IPS-18a (cell line): ENCODE measurements around the gene CAMK4.
"Not testable (repeated sequence)": the region's sequence is repeated elsewhere in the genome, so short reads cannot be mapped to it uniquely, and the experiment has no call there.

ENCODE experiments used
- H3K27ac ChIP-seq: one replicate; pipeline ENCODE4 v1.5.1; 2013; ENCODE audit warnings: low read length
- H3K27me3 ChIP-seq: one replicate; pipeline ENCODE4 v1.6.1; 2013; ENCODE audit warnings: mild to moderate bottlenecking, low read length; ENCODE audit not compliant: control insufficient read depth, insufficient read depth
- H3K36me3 ChIP-seq: one replicate; pipeline ENCODE4 v1.6.1; 2013; ENCODE audit warnings: low read depth, low read length; ENCODE audit not compliant: control insufficient read depth
- H3K4me1 ChIP-seq: one replicate; pipeline ENCODE4 v1.6.1; 2013; ENCODE audit warnings: low read depth, low read length; ENCODE audit not compliant: control insufficient read depth
- H3K4me3 ChIP-seq: one replicate; pipeline ENCODE4 v1.5.1; 2013; ENCODE audit warnings: low read length
- H3K9ac ChIP-seq: one replicate; pipeline ENCODE4 v1.6.1; 2013; ENCODE audit warnings: mild to moderate bottlenecking, low read length, moderate library complexity
- H3K9me3 ChIP-seq: one replicate; pipeline ENCODE4 v1.6.1; 2013; ENCODE audit warnings: low read depth, low read length; ENCODE audit not compliant: control insufficient read depth

CAMK4 gene

DNA sequence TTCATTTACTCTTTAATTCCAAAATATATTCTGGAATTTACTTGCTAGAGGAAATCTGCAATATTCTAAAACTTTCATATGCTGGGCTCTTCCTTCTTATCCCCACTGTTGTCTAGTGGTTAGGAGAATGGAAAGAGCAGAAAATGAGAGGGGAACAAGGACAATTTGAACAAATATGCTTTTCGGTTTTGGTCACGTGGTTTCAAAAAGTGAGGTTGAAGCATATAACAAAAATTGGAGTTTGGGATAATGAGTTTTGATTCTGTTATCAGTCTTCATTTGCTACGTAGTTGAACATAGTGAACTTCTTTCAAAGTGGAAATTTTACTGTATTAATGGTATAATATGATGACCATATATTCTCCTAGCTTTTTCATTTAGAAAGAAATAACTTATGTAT is 71.5 kb downstream of the CAMK4 start:
- no peaks in the 10 kb centered on the region for H3K9me3 ChIP-seq
- no peak overlapping the region for H3K27ac ChIP-seq
- H3K27me3 ChIP-seq, result no peaks in the 10 kb centered on the region
- H3K4me1 ChIP-seq, result no peaks in the 10 kb centered on the region
- no peak overlapping the region for H3K4me3 ChIP-seq
- H3K36me3 ChIP-seq, result no peaks in the 10 kb centered on the region
- H3K9ac ChIP-seq, result no peak overlapping the region

DNA sequence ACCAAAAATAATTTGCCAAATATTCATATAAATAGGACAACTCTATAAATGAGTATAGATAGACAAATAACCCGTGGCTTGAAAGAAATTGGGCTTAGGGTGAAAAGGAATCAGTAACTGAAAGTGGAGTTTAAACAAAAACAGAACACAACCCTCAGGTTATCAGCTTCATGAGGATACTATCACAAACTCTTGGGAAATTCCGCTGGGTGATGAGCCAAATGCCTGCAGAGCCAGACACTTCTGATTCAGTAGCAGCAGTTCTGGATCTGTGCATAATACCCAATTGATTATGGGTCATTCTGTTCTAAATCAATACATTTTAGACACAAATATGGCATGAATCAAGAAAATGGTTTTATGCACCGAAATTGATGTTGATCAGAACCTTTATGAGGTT is 72.4 kb downstream of the CAMK4 start:
- Histone ChIP-seq H3K9me3 (no peaks in the 10 kb centered on the region), H3K27me3 (no peaks in the 10 kb centered on the region), H3K4me3 (no peak overlapping the region), H3K27ac (no peak overlapping the region), H3K36me3 (no peaks in the 10 kb centered on the region), H3K4me1 (no peaks in the 10 kb centered on the region), H3K9ac (no peak overlapping the region)

DNA sequence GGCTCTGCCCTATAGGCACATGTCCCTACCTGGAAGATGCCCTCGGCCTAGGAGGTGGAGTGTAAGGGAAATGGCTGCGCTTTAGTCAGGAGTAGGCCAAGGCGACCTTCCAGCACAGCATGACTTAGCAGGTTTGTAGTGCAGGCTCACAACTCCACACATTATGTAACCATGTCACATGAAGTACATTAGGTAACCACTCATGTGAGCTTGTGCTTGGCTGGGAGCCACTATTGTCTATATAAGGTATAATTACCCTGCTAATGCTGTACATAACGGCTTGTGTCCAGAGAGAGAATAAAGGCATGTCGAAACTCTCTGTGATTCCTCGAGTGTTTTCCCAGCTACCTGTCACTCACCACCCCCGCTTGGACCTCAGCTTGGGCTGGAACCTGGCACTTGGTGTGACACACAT is 74.9 kb downstream of the CAMK4 start:
- Histone ChIP-seq H3K9me3 (no peaks in the 10 kb centered on the region), H3K27ac (no peak overlapping the region), H3K9ac (no peak overlapping the region), H3K36me3 (no peaks in the 10 kb centered on the region), H3K4me3 (no peak overlapping the region), H3K27me3 (no peaks in the 10 kb centered on the region), H3K4me1 (no peaks in the 10 kb centered on the region)

DNA sequence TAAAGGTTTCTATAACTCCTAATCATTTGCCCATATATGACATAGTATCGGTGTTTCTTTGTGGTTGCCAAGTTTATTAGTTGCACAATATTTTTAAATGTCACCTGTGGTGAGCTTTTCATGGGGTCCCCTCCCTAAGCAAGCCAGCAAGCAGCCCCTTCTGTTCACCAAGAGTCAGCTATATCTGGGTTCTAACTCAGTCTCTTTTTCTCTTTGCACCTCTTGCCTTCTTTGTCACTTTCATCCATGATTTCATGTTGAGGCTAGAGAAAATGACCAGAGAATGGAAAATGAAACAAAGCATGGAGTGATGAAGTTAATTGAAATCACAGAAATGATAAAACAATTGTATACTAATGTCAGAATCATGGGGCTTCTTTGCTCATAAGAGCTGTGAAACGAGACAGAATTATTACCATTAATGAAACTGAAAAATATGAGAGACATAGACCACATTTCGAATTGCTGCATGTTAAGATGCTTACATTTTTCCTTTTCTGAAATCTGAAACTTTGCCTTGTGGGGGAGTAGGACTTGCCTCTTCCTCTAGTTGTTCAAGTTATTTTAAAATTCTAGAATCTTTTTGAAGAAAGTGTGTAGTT is 75.7 kb downstream of the CAMK4 start:
- Histone ChIP-seq H3K4me3 (no peak overlapping the region), H3K9me3 (no peaks in the 10 kb centered on the region), H3K27ac (no peak overlapping the region), H3K9ac (no peak overlapping the region), H3K4me1 (no peaks in the 10 kb centered on the region), H3K36me3 (no peaks in the 10 kb centered on the region), H3K27me3 (no peaks in the 10 kb centered on the region)

DNA sequence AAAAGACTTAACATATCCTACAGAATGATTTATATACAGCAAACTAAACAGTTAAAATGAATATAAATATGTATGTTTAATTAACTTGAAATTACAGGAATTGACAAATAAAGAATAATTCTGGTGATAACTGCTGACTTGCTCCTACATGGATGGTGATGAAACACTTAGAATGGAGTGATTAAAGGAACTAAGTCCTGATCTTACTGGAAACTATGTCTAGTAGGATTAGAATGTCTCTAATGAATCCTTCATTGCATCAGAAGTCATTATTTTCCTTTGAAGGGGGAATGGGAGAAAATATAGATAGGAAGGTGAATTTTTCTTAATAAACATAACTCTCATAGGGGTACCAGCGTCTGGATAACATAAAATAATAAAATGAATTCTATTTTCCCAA is 77.1 kb downstream of the CAMK4 start:
- Histone ChIP-seq H3K36me3 (no peaks in the 10 kb centered on the region), H3K9ac (no peak overlapping the region), H3K27ac (no peak overlapping the region), H3K27me3 (no peaks in the 10 kb centered on the region), H3K4me1 (no peaks in the 10 kb centered on the region), H3K4me3 (no peak overlapping the region), H3K9me3 (no peaks in the 10 kb centered on the region)

DNA sequence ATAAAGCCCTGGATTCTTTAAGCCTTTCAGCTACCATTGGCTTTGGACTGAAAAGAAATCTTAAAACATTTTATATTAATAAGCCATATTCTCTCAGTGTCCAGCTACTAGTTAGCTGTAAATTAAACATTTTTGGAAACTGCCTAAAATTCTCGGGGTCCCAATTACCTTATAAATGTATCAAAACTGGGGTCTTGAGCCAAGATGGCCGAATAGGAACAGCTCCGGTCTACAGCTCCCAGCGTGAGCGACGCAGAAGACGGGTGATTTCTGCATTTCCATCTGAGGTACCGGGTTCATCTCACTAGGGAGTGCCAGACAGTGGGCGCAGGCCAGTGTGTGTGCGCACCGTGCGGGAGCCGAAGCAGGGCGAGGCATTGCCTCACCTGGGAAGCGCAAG is 77.9 kb downstream of the CAMK4 start:
- not testable (repeated sequence) for H3K9me3 ChIP-seq, H3K4me1 ChIP-seq, H3K36me3 ChIP-seq, H3K27ac ChIP-seq, H3K9ac ChIP-seq, H3K27me3 ChIP-seq, H3K4me3 ChIP-seq

DNA sequence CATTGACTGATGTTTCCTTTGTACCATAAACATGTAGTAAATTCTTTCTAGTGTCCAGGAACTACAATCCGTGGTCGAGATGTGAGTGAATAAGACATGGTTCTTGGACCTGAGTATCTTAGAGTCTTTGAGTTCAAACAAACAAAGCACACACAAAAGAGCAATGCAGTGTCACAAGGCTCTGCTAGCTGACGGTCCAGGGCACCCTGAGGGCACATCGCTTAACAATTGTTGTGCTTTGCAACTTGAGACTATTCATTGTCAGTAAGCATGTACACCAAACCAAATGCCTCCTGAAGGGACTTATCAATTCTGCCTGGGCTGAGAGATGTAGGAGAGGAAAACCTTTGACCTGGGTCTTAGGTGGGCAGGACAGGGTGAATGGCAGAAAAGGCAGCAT is 84.8 kb downstream of the CAMK4 start:
- H3K4me1 ChIP-seq, result peaks cover 10% of the 10 kb centered on the region
- H3K9ac ChIP-seq, result no peak overlapping the region
- no peaks in the 10 kb centered on the region for H3K36me3 ChIP-seq
- no peaks in the 10 kb centered on the region for H3K9me3 ChIP-seq
- H3K4me3 ChIP-seq, result no peak overlapping the region
- H3K27ac ChIP-seq, result no peak overlapping the region
- no peaks in the 10 kb centered on the region for H3K27me3 ChIP-seq

DNA sequence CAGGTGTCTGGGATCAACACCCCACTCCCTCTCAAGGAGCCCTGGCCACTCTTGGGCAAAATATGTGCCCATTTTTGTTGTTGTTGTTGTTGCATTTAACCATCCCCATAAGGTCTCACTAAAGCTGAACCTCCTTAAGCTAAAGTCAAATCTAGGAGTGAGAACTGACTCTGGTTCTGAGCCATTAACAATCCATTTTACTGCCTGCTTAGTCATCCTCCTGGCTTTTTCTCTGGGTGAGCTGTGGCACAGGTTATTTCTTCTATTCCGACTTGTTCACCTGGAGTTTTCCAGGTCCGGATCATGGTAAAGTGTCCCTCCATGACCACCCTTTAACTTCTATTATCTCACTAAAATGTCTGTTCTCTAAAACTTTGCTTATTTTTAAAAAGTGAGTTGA is 85.2 kb downstream of the CAMK4 start:
- Histone ChIP-seq H3K9me3 (no peaks in the 10 kb centered on the region), H3K4me3 (no peak overlapping the region), H3K4me1 (peaks cover 10% of the 10 kb centered on the region), H3K9ac (no peak overlapping the region), H3K27me3 (no peaks in the 10 kb centered on the region), H3K36me3 (no peaks in the 10 kb centered on the region), H3K27ac (no peak overlapping the region)

DNA sequence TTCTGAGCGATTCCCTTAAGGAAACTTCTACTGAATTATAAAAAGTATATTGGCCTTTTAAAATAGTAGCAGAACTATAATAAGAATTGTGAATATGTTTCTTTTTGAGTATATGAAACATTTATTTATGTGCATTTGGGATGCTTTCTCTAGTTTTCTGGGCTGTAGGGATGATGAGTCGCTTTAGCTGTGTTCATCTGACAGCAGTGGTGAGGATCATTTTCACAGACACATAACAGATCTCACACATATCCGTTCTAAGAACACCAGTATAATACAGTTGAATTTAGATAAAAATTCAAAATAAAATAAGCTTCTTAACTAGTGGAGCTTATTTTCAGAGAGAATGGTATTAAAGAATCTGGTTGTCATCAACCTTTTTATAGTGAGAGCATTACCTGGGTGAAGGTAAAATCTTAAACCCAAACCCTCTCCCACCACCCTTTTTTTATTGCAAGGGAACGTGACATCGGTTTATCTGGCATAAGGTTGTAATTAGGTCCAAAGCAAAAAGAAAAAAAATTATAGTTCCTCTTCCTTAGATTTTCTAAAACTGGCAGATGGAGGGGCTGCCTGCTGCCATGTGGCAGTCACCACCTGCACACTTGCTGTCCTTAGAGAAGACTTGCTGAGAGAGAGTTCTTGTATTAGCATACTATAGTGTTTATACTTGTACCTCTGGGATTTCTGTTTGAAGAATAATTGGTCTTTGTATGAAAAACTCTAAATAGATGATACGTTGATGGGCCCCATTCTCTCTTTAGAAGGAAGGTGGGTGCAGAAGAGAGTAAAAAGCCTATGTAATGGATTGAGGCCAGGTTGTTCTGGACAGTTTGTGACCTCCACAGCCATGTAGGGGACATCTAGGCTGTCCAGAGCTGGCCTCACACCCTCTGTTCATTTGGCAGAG is 86.8 kb downstream of the CAMK4 start:
- Histone ChIP-seq H3K27me3 (no peaks in the 10 kb centered on the region), H3K9me3 (no peaks in the 10 kb centered on the region), H3K4me3 (no peak overlapping the region), H3K4me1 (peaks cover 10% of the 10 kb centered on the region), H3K27ac (no peak overlapping the region), H3K9ac (no peak overlapping the region), H3K36me3 (no peaks in the 10 kb centered on the region)

DNA sequence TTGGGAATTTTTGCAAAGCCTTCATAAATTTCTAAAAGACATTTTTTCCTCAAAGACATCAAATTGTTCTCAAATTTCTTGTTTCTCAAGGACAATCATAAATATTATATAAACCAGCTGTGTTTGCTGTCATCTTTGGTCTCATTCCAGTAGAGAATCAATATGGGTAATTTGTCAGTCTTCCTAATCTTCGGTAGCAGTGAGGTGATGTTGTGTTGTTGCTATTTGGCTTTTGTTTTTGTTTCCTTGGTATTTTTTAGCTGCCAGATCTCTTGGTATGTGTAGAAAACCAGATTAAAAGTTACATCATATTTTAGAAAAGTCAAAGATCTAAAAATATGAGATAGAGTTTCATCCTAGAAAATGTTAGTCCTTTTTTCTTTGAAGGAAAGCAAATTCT is 87.5 kb downstream of the CAMK4 start:
- H3K27me3 ChIP-seq, result no peaks in the 10 kb centered on the region
- H3K9me3 ChIP-seq, result no peaks in the 10 kb centered on the region
- H3K36me3 ChIP-seq, result no peaks in the 10 kb centered on the region
- no peak overlapping the region for H3K9ac ChIP-seq
- no peak overlapping the region for H3K4me3 ChIP-seq
- H3K27ac ChIP-seq, result no peak overlapping the region
- peaks cover 10% of the 10 kb centered on the region for H3K4me1 ChIP-seq

DNA sequence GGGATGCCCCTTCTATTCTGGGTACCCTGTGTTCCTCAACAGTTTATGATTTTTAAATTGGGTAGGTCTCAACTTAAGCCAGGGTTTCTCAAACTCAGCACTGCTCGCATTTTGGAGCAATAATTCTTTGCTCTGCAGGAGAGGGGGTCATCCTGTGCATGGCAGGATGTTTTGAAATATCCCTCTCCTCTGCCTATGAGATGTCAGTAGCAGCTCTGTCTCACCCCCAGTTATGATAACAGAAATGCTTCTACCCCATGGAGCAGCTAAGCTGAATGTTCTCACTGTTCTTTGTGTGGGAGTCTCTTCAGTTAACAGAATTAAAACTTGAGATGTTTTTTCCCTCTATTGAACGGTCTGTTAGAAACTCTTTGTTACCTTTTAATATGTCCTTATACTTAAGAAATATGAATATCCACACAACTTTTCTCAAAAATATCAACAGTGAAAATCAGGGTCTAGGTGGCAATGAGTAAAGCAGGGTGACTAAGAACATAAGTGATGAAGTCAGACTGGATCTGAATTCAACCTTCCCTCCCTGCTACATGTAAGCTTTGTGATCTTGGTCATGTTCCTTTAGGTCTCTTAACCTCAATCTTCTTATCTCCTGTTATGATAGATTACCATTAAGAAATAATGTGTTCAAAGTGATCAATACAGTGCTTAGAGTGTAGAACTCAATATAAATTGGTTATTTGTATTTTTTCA is 89.0 kb downstream of the CAMK4 start:
- H3K27ac ChIP-seq, result no peak overlapping the region
- H3K4me3 ChIP-seq, result no peak overlapping the region
- H3K36me3 ChIP-seq, result no peaks in the 10 kb centered on the region
- no peak overlapping the region for H3K9ac ChIP-seq
- H3K4me1 ChIP-seq, result peaks cover 10% of the 10 kb centered on the region
- no peaks in the 10 kb centered on the region for H3K27me3 ChIP-seq
- no peaks in the 10 kb centered on the region for H3K9me3 ChIP-seq
